Midbrain (tissue), 1 donor: ENCODE data around the gene SPAAR.
A peak's percentile ranks its signal among the peaks of the same experiment; 100 is the strongest.
"Not testable (repeated sequence)": the region's sequence is repeated elsewhere in the genome, so short reads cannot be mapped to it uniquely, and the experiment has no call there.

Experiments used
- DNase-seq: peaks from one replicate; lab custom pipeline; 2025; lab: John Stamatoyannopoulos, UW

Gene SPAAR

GRCh38 chr9:35923598-35923926 is 14.3 kb downstream of the SPAAR start:
- DNase-seq = no peak

GRCh38 chr9:35923927-35924763 is 14.9 kb downstream of the SPAAR start:
- no peak for DNase-seq

- no peak for DNase-seq
Observed at GRCh38 chr9:35928591-35929452, 19.5 kb downstream of the SPAAR start.

- no peak for DNase-seq
Observed at GRCh38 chr9:35929453-35929718, 20.1 kb downstream of the SPAAR start.

GRCh38 chr9:35930521-35930920 is 21.2 kb downstream of the SPAAR start:
- DNase-seq = no peak

GRCh38 chr9:35930989-35931388 is 21.7 kb downstream of the SPAAR start:
- DNase-seq = no peak

GRCh38 chr9:35932735-35933134 is 23.4 kb downstream of the SPAAR start:
- DNase-seq = no peak

- no peak for DNase-seq
Observed at GRCh38 chr9:35933550-35934067, 24.3 kb downstream of the SPAAR start.

GRCh38 chr9:35934069-35934468 is 24.8 kb downstream of the SPAAR start:
- DNase-seq = not testable (repeated sequence)

GRCh38 chr9:35935261-35935660 is 26.0 kb downstream of the SPAAR start:
- no peak for DNase-seq

GRCh38 chr9:35935755-35936509 is 26.6 kb downstream of the SPAAR start:
- DNase-seq = no peak

- no peak for DNase-seq
Observed at GRCh38 chr9:35937227-35937626, 27.9 kb downstream of the SPAAR start.

- no peak for DNase-seq
Observed at GRCh38 chr9:35938474-35939356, 29.4 kb downstream of the SPAAR start.

GRCh38 chr9:35939679-35940250 is 30.5 kb downstream of the SPAAR start:
- no peak for DNase-seq

GRCh38 chr9:35940458-35941407 is 31.4 kb downstream of the SPAAR start:
- DNase-seq = no peak

GRCh38 chr9:35942286-35942685 is 33.0 kb downstream of the SPAAR start:
- DNase-seq = no peak

- no peak for DNase-seq
Observed at GRCh38 chr9:35944173-35944572, 34.9 kb downstream of the SPAAR start.

- no peak for DNase-seq
Observed at GRCh38 chr9:35944841-35945240, 35.6 kb downstream of the SPAAR start.

- peak; percentile 67 for DNase-seq
Observed at GRCh38 chr9:35945341-35946018, 36.2 kb downstream of the SPAAR start.
